ENCODE results near the gene ABCC1.

The ABCC1 gene

DNA sequence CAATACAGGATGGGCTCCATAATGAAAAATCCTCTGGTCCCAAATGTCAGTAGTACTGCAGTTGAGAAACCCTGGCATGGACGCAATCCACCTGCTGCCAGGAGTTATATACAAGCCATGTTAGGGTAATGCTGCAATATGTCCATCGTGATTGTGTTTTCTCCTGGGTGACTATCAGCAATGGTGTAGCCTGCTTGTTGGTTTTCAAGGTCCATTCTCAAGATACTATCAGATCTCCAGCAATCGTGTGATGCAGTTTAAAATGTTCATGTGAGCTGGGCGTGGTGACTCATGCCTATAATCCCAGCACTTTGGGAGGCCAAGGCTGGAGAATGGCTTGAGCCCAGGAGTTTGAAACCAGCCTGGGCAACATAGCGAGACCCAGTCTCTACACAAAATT, 24.0 kb downstream of the ABCC1 start:
- Histone ChIP-seq H3K36me3 (ENCODE audit: control insufficient read depth in 4 of 4, insufficient read depth in 4 of 4, low read length in 3 of 4) (peaks cover 16 to 59% (median 42%) of the 10 kb centered on the region in 4 experiments), H3K4me3 (ENCODE audit: control insufficient read depth in 1 of 7, extremely low read depth in 1 of 7, insufficient read depth in 4 of 7, low read depth in 2 of 7, low read length in 6 of 7) (no peak overlapping the region), H3K9me3 (ENCODE audit: control extremely low read depth in 1 of 5, control insufficient read depth in 4 of 5, insufficient read depth in 2 of 5, low read depth in 1 of 5, low read length in 4 of 5) (peaks cover 0 to 41% (median 35%) of the 10 kb centered on the region in 5 experiments), H3K27me3 (replicated peaks in 2 of 5; ENCODE audit: control insufficient read depth in 4 of 5, insufficient read depth in 5 of 5, low read length in 4 of 5) (no peaks in the 10 kb centered on the region), H3K27ac (ENCODE audit: insufficient read depth in 1 of 2, low read depth in 1 of 2, low read length in 2 of 2, poor library complexity in 1 of 2, severe bottlenecking in 2 of 2) (no peak overlapping the region), H3K4me1 (ENCODE audit: control extremely low read depth in 1 of 4, control insufficient read depth in 4 of 4, insufficient read depth in 4 of 4, low read length in 3 of 4) (peaks cover 0 to 17% (median 0%) of the 10 kb centered on the region in 4 experiments)
- 95% methylated on average over 4 of the region's 5 CpGs for WGBS (ENCODE audit: insufficient coverage)
- ChIA-PET POLR2A (interaction anchor here (0.9 kb wide), 1 partner anchor 25 kb away, joined by 3 read pairs; no protein-coding TSS in a partner anchor), CTCF (interaction anchor here (0.6 to 1.4 kb wide), 3 partner anchors 8 to 23 kb away, joined by 3 to 8 read pairs (median 3); no protein-coding TSS in a partner anchor)
- DNase-seq, result no peak

DNA sequence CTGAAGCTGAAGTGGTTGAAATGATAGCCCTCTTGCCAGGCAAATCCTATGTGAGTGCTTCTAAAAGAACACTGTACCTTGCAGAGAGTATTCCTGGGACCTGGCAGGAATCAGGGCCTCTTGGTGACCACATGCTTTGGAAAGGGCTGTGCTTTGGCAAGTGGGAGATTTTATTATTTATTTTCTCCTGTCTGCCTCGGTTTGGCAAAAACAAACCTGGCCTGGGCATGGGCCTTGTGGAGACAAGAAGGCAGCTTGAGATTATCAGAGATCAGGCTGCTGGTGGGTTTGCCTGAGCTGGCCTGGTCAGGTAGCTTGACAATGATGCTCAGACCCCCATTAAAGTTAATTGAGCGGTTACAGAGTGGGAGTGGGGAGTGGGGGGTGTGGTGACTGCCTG, 24.6 kb downstream of the ABCC1 start:
- peaks cover 0 to 17% (median 0%) of the 10 kb centered on the region in 4 experiments for H3K4me1 ChIP-seq (ENCODE audit: control extremely low read depth in 1 of 4, control insufficient read depth in 4 of 4, insufficient read depth in 4 of 4, low read length in 3 of 4)
- ChIA-PET CTCF (interaction anchor here (0.6 to 1.4 kb wide), 4 partner anchors 8 to 23 kb away, joined by 3 to 8 read pairs (median 4); no protein-coding TSS in a partner anchor), POLR2A (interaction anchor here (0.9 kb wide), 1 partner anchor 24 kb away, joined by 3 read pairs; no protein-coding TSS in a partner anchor)
- no peak overlapping the region for H3K4me3 ChIP-seq (ENCODE audit: control insufficient read depth in 1 of 7, extremely low read depth in 1 of 7, insufficient read depth in 4 of 7, low read depth in 2 of 7, low read length in 6 of 7)
- DNase-seq, result no peak
- peaks cover 19 to 61% (median 46%) of the 10 kb centered on the region in 4 experiments for H3K36me3 ChIP-seq (ENCODE audit: control insufficient read depth in 4 of 4, insufficient read depth in 4 of 4, low read length in 3 of 4)
- no peak overlapping the region for H3K27ac ChIP-seq (ENCODE audit: insufficient read depth in 1 of 2, low read depth in 1 of 2, low read length in 2 of 2, poor library complexity in 1 of 2, severe bottlenecking in 2 of 2)
- 80% methylated on average over 1 of the region's 2 CpGs for WGBS (ENCODE audit: insufficient coverage)
- H3K9me3 ChIP-seq (ENCODE audit: control extremely low read depth in 1 of 5, control insufficient read depth in 4 of 5, insufficient read depth in 2 of 5, low read depth in 1 of 5, low read length in 4 of 5), result peaks cover 0 to 46% (median 39%) of the 10 kb centered on the region in 5 experiments
- no peaks in the 10 kb centered on the region for H3K27me3 ChIP-seq (replicated peaks in 2 of 5; ENCODE audit: control insufficient read depth in 4 of 5, insufficient read depth in 5 of 5, low read length in 4 of 5)

- ChIA-PET POLR2A (interaction anchor here (0.6 kb wide), 1 partner anchor 153 kb away, joined by 4 read pairs; no protein-coding TSS in a partner anchor), CTCF (interaction anchor here (0.8 kb wide), 1 partner anchor 24 kb away, joined by 4 read pairs; no protein-coding TSS in a partner anchor)
- H3K27ac ChIP-seq (ENCODE audit: insufficient read depth in 1 of 2, low read depth in 1 of 2, low read length in 2 of 2, poor library complexity in 1 of 2, severe bottlenecking in 2 of 2), result no peak overlapping the region
- peaks cover 0 to 17% (median 0%) of the 10 kb centered on the region in 4 experiments for H3K4me1 ChIP-seq (ENCODE audit: control extremely low read depth in 1 of 4, control insufficient read depth in 4 of 4, insufficient read depth in 4 of 4, low read length in 3 of 4)
- H3K4me3 ChIP-seq (ENCODE audit: control insufficient read depth in 1 of 7, extremely low read depth in 1 of 7, insufficient read depth in 4 of 7, low read depth in 2 of 7, low read length in 6 of 7), result no peak overlapping the region
- peaks cover 19 to 64% (median 42%) of the 10 kb centered on the region in 4 experiments for H3K36me3 ChIP-seq (ENCODE audit: control insufficient read depth in 4 of 4, insufficient read depth in 4 of 4, low read length in 3 of 4)
- DNase-seq, result no peak
- H3K27me3 ChIP-seq (replicated peaks in 2 of 5; ENCODE audit: control insufficient read depth in 4 of 5, insufficient read depth in 5 of 5, low read length in 4 of 5), result no peaks in the 10 kb centered on the region
- 100% methylated on average over 3 of the region's 5 CpGs for WGBS (ENCODE audit: insufficient coverage)
- peaks cover 0 to 46% (median 36%) of the 10 kb centered on the region in 5 experiments for H3K9me3 ChIP-seq (ENCODE audit: control extremely low read depth in 1 of 5, control insufficient read depth in 4 of 5, insufficient read depth in 2 of 5, low read depth in 1 of 5, low read length in 4 of 5)
These were observed 25.8 kb downstream of the ABCC1 start for GRCh38 chr16:15975172-15975571.

- DNase-seq, result no peak
- peaks cover 0 to 17% (median 0%) of the 10 kb centered on the region in 4 experiments for H3K4me1 ChIP-seq (ENCODE audit: control extremely low read depth in 1 of 4, control insufficient read depth in 4 of 4, insufficient read depth in 4 of 4, low read length in 3 of 4)
- H3K27ac ChIP-seq (ENCODE audit: insufficient read depth in 1 of 2, low read depth in 1 of 2, low read length in 2 of 2, poor library complexity in 1 of 2, severe bottlenecking in 2 of 2), result peak overlapping the region; percentile 0 to 28
- POLR2A ChIA-PET, result interaction anchor here (0.5 to 1.3 kb wide), 2 partner anchors 13 to 26 kb away, joined by 3 to 6 read pairs; no protein-coding TSS in a partner anchor
- 86% methylated on average over 1 of the region's 5 CpGs for WGBS (ENCODE audit: insufficient coverage)
- CTCF ChIA-PET, result interaction anchor here (1.0 kb wide), 1 partner anchor 53 kb away, joined by 3 read pairs; no protein-coding TSS in a partner anchor
- no peak overlapping the region for H3K4me3 ChIP-seq (ENCODE audit: control insufficient read depth in 1 of 7, extremely low read depth in 1 of 7, insufficient read depth in 4 of 7, low read depth in 2 of 7, low read length in 6 of 7)
- no peaks in the 10 kb centered on the region for H3K27me3 ChIP-seq (replicated peaks in 2 of 5; ENCODE audit: control insufficient read depth in 4 of 5, insufficient read depth in 5 of 5, low read length in 4 of 5)
- H3K9me3 ChIP-seq (ENCODE audit: control extremely low read depth in 1 of 5, control insufficient read depth in 4 of 5, insufficient read depth in 2 of 5, low read depth in 1 of 5, low read length in 4 of 5), result peaks cover 0 to 48% (median 35%) of the 10 kb centered on the region in 5 experiments
- peaks cover 11 to 64% (median 37%) of the 10 kb centered on the region in 4 experiments for H3K36me3 ChIP-seq (ENCODE audit: control insufficient read depth in 4 of 4, insufficient read depth in 4 of 4, low read length in 3 of 4)
These were observed 26.9 kb downstream of the ABCC1 start for GRCh38 chr16:15976225-15976812.

GRCh38 chr16:15976929-15977637, 27.7 kb downstream of the ABCC1 start:
- peaks cover 11 to 61% (median 34%) of the 10 kb centered on the region in 4 experiments for H3K36me3 ChIP-seq (ENCODE audit: control insufficient read depth in 4 of 4, insufficient read depth in 4 of 4, low read length in 3 of 4)

GRCh38 chr16:15979801-15980200, 30.4 kb downstream of the ABCC1 start:
- H3K27ac ChIP-seq (ENCODE audit: insufficient read depth in 1 of 2, low read depth in 1 of 2, low read length in 2 of 2, poor library complexity in 1 of 2, severe bottlenecking in 2 of 2), result no peak overlapping the region
- ChIA-PET POLR2A (no interaction called here), CTCF (no interaction called here)

More at GRCh38 chr16:15976929-15977637, 27.7 kb downstream of the ABCC1 start:
- 85% methylated on average over 7 of the region's 7 CpGs for WGBS (ENCODE audit: insufficient coverage)
- Histone ChIP-seq H3K9me3 (ENCODE audit: control extremely low read depth in 1 of 5, control insufficient read depth in 4 of 5, insufficient read depth in 2 of 5, low read depth in 1 of 5, low read length in 4 of 5) (peaks cover 0 to 50% (median 35%) of the 10 kb centered on the region in 5 experiments), H3K4me3 (ENCODE audit: control insufficient read depth in 1 of 7, extremely low read depth in 1 of 7, insufficient read depth in 4 of 7, low read depth in 2 of 7, low read length in 6 of 7) (no peak overlapping the region), H3K27ac (ENCODE audit: insufficient read depth in 1 of 2, low read depth in 1 of 2, low read length in 2 of 2, poor library complexity in 1 of 2, severe bottlenecking in 2 of 2) (peak overlapping the region; percentile 0 to 28), H3K27me3 (replicated peaks in 2 of 5; ENCODE audit: control insufficient read depth in 4 of 5, insufficient read depth in 5 of 5, low read length in 4 of 5) (no peaks in the 10 kb centered on the region), H3K4me1 (ENCODE audit: control extremely low read depth in 1 of 4, control insufficient read depth in 4 of 4, insufficient read depth in 4 of 4, low read length in 3 of 4) (peaks cover 0 to 17% (median 0%) of the 10 kb centered on the region in 4 experiments)
- no peak for DNase-seq
- CTCF ChIA-PET, result interaction anchor here (1.0 to 1.8 kb wide), 3 partner anchors 10 to 52 kb away, joined by 3 to 5 read pairs (median 4); no protein-coding TSS in a partner anchor
- POLR2A ChIA-PET, result interaction anchor here (1.3 kb wide), 1 partner anchor 27 kb away, joined by 3 read pairs; no protein-coding TSS in a partner anchor

More at GRCh38 chr16:15979801-15980200, 30.4 kb downstream of the ABCC1 start:
- no peak for DNase-seq
- peaks cover 0 to 54% (median 31%) of the 10 kb centered on the region in 5 experiments for H3K9me3 ChIP-seq (ENCODE audit: control extremely low read depth in 1 of 5, control insufficient read depth in 4 of 5, insufficient read depth in 2 of 5, low read depth in 1 of 5, low read length in 4 of 5)
- 83% methylated on average over 1 of the region's 3 CpGs for WGBS (ENCODE audit: insufficient coverage)
- peaks cover 0 to 31% (median 7%) of the 10 kb centered on the region in 4 experiments for H3K4me1 ChIP-seq (ENCODE audit: control extremely low read depth in 1 of 4, control insufficient read depth in 4 of 4, insufficient read depth in 4 of 4, low read length in 3 of 4)
- H3K4me3 ChIP-seq (ENCODE audit: control insufficient read depth in 1 of 7, extremely low read depth in 1 of 7, insufficient read depth in 4 of 7, low read depth in 2 of 7, low read length in 6 of 7), result no peak overlapping the region
- no peaks in the 10 kb centered on the region for H3K27me3 ChIP-seq (replicated peaks in 2 of 5; ENCODE audit: control insufficient read depth in 4 of 5, insufficient read depth in 5 of 5, low read length in 4 of 5)
- peaks cover 10 to 55% (median 32%) of the 10 kb centered on the region in 4 experiments for H3K36me3 ChIP-seq (ENCODE audit: control insufficient read depth in 4 of 4, insufficient read depth in 4 of 4, low read length in 3 of 4)

Measured in common myeloid progenitor, CD34-positive (primary cell).